Transverse colon (tissue), 3 donors: ENCODE measurements around the gene RPA1.

Experiments used
- CTCF ChIP-seq, 5 experiments: fragments of 200-600 bp in 3 of 5; fragments of 450-650 bp in 2 of 5; sonication (generic) in 3 of 5; IDR thresholded peaks; 1 replicate in 2 of 5; 2 replicates in 3 of 5; pipeline ENCODE4 v1.5.1; 2016 to 2017; ENCODE audit warnings: antibody characterized with exemption in 5 of 5, inconsistent platforms in 3 of 5, mild to moderate bottlenecking in 2 of 5, moderate library complexity in 1 of 5
- EP300 ChIP-seq: sonication (generic); formaldehyde crosslinking; IDR thresholded peaks from one replicate; pipeline ENCODE4 v1.6.1; 2017; ENCODE audit warnings: antibody characterized with exemption, low read depth
- POLR2A ChIP-seq: fragments of 450-650 bp; IDR thresholded peaks from one replicate; pipeline ENCODE4 v1.6.1; 2016; ENCODE audit warnings: antibody characterized with exemption, mild to moderate bottlenecking, moderate library complexity

- no peak for TF ChIP-seq CTCF (IDR thresholded peaks at IDR 0.05)
- TF ChIP-seq POLR2A, result no peak
- no peak for TF ChIP-seq EP300
Observed at GRCh38 chr17:1792495-1793446, 37.0 kb upstream of the RPA1 start.
